CD1c-positive myeloid dendritic cell (primary cell): Measurements from ENCODE around the gene DVL1.
"Not testable (repeated sequence)": the region's sequence is repeated elsewhere in the genome, so short reads cannot be mapped to it uniquely, and the experiment has no call there.

ENCODE experiments used
- DNase-seq: peaks from one replicate; pipeline ENCODE4 v3.0.0-alpha.2; 2016; ENCODE audit errors: extremely low spot score

Gene DVL1

DNA sequence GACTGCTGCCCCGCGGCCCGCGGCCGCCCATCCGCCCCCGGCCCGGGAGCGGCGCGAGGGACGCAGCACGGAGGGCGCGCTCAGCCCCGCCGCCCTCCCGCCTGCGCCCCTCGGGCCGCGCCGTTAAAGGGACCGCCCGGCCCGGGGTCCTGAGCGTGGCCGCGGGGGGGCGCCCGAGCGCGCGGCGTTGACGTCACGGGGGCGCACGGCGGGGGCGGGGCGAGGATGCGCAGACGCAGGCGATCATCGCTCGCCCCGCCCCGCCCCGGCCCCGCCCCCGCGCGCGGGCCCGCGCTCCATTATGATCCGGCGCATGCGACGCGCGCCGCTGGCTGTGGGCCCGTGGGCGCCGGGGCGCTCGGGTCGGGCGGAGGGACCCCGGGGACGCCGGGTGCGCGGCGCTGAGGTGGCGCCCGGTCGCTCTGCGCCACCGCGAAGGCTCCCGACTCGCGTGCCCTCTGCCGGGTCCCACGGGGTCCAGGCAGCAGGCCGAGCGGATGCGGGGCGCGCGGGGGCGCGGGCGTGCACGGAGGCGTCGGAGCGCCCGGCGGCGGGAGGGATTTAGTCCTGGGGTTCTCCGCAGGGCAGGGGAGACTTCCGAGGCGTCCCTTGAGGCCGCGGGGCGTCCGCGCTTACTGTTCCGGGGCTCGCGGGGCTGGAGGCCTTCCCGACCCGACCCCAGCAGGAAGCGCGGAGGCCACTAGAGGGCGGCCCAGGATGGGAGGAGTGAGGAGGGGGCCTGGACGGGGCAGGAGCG is at the start of gene DVL1:
Gene DVL1, minus strand, starts transcription at position 163 of the 757 bp plus-strand sequence. CDS start 353 bp downstream, outside the sequence.
- DNase-seq: peak; percentile 86

DNA sequence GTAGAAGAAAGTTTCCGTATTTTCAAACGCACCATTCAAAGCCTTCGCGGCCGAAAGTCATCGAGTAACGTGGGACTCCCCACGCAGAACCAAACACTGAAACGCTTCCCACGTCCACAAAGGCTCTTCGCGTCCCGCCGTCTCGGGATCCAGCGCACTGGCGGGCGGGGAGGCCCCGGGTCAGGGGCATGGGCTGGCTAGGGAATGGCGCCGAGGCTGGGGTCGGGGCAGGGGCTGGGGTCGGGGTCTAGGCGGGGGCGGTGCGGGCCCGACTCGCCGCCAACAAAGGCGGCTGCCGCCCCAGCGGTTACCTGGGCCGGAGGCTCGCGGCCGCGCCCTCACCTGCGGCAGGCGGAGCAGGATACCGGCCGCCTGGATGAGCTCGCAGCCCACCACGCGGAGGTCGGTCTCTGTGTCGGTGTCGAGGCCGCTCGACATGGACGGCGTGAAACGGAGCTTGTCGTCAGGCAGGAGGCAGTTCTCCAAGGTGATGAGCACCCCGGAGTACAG is 49.5 kb upstream of the DVL1 start:
- DNase-seq: peak; percentile 27

DNA sequence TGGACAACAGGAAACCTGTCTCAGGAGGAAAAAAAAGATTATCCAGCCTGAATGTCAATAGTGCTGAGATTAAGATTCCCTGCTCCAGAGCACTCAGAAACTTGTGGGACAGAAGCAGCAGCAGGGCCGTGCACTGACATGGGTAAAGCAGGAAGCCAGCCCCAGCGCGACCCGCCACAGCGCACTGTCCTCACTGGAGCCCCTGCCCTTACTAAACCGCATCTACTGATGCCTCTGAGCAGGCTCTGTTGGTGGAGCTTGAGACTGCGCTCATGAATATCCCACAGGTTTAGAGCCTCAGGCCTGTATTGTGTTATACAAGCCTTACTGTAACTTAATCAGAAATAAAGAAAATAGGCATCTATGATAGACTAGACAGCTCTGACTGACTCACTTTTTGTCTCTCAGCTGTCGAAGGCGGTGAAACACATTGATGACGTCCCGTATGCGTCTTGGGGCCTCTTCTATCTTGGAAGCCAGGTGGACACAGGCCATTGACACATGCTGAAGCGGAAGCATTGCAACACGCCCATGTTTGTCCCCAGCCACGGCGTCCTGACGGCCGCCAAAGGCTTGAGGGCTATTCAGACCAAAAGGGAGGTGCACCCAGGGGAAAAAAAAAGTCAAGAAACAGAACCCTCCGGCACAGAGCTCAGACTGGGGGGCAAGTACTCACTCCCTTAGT is 48.8 kb upstream of the DVL1 start:
- DNase-seq: peak; percentile 1

DNA sequence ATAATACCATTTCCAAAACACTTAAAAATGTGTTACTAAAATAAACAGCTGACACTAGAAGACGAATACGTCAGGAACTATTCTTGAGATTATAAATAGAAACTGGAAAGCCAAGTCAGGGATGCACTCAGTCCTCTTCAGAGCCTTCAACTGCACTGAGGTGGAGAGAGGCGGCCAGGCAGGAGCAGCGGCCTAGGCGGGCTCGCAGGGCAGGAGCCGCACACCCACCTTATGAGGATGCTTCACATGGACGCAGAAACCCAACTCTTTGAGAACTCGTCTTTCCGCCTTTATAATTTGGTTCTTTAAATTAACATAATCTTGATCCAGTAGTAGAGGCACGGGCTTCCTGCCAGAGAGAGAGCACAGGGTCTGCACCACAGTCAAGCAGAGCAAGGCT is 45.9 kb upstream of the DVL1 start:
- DNase-seq: no peak

DNA sequence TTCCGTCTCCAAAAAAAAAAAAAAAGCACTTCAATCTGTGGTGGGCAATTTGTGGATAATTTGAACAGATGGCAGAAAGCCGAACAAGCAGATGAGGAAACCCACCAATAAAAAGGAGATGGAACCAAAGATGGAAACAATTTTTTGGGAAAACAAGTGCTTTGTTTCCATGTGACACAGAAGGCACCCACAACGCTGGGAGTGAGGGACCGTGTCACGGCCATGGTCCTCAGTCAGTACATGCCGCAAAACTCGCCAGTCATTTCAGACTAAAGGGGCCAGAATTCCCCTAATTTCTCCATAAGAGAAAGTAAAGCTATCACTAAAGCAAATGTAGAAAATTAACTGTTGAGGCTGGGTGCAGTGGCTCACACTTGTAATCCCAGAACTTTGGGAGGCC is 44.9 kb upstream of the DVL1 start:
- no peak for DNase-seq

DNA sequence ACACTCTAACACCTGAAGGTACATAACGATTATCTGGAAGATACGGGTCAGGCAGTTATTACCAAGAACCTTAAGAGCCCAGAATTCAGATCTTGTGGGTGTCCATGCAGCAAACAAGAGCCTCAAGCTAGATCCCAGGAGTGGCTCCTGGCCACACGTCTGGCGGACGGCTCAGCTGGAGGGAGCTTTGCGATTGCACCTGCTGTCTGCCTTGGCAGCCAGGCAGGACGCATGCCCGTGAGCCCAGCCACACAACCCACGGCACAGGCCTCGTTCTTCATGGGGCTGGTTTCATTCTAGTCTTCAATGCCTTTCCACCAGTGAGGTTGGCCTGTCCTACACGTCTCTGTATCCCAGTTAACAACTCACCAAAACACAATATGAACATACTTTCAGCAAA is 44.2 kb upstream of the DVL1 start:
- DNase-seq: no peak

DNA sequence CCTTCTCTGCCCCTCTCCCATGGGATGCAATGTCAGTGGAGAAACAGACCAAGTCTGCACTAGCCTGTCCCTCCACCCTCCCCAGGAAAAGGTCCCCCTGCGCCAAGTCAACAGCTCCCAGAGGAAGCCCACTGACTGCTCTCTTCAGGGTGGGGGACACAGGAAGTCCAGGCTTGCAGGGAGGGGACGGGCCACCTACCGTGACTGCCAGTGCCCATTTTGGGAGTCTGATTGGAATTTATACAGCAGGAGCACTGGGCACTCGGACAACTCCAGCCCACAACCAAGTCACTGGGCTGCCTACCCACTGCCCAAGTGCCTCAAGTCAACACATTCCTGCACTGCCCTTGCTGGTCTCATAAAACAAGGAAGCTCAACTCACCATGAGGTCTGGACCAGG is 43.8 kb upstream of the DVL1 start:
- no peak for DNase-seq

DNA sequence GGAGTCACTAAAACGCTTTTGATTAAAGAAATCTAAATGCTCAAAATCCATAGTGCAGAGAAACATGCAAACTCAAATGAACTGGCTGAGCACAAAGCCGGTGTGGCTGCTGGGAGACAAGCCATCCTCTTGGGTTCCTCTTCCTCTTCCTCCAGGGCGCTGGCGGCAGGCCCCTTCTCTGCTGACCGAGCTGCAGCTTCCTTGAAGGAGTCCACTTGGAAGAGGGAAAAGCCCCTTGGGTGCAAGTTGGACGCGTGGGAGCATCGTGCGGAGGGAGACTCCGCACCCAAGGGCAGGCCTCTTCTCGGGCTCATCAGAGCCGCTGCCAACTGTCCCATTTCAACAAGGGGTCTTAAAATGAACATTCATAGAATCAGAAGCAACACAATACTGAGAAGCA is 42.0 kb upstream of the DVL1 start:
- DNase-seq: no peak

DNA sequence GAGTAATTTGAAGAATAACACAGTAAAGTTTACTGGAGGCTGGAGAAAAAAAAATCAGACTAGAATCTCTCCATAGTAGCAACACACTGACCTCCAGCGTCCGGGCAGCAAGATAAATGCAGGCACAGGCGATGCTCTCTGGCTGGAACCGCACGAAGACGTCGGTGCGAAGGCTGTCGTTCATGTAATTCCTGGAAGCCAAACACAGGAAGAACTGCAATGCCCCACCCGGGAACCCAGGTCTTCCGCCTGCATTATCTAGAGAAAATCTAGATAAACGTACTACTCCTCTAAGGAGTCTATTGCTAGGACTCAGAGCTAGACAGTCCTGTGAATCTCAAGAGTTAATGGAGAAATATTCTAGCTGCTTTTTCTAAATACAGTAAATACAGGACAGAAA is 41.5 kb upstream of the DVL1 start:
- DNase-seq: no peak

DNA sequence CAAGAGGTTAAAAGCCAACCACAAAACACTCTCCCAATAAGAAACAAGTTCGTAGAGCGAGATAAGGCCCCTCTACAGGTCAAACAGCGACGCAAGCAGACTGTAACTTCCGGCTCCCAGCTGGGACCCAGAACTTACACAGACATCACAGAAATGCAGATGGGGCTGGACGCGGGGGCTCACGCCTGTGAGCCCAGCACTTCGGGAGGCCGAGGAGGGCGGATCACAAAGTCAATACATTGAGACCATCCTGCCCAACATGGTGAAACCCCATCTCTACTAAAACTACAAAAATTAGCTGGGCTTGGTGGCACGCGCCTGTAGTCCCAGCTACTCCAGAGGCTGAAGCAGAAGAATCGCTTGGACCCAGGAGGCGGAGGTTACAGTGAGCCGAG is 38.9 kb upstream of the DVL1 start:
- no peak for DNase-seq

DNA sequence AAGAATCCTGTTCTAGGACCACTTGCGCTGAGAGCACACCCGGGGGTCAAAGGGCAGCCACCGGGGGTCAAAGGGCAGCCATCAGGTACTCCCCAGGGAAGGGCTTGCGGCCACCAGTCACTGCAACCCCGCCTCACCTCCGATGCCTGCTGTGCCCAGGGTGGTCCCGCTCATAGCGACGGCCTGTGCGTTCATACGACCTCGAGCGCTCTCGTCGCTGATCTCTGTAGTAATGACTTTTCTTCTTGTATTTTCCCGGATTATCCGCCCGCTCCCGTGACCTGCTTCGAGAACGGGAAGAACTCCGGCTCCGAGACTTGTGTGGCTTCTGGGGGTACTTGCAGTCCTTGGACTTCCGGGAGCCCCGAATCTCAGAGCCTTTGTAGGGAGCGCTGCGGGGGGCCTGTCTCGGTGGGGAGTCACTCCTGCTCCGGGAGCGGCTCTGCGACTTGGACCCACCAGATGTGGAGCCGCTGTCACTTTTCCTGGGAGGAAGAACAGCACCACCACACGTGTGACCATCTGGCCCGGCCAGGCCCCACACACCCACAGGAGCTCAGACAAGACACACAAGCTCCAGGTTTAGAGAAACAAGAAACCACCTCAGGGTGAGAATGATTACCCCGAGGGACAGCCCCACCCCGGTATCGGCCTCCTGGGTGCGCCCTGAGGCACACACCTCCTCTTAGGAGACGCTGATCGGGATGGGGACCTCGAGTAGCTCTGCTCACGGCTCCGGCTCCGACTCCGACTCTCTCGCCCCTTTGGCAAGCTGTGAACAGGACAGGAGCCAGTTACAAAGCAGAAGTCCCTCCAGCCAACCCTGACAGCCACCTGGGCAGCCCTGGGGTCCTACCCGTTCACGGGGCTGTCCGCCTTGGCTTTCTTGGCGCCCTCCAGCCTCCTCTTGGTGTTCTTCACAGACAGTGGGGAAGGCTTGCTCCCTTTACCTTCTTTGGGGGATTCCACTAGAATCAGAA is 38.2 kb upstream of the DVL1 start:
- no peak for DNase-seq

DNA sequence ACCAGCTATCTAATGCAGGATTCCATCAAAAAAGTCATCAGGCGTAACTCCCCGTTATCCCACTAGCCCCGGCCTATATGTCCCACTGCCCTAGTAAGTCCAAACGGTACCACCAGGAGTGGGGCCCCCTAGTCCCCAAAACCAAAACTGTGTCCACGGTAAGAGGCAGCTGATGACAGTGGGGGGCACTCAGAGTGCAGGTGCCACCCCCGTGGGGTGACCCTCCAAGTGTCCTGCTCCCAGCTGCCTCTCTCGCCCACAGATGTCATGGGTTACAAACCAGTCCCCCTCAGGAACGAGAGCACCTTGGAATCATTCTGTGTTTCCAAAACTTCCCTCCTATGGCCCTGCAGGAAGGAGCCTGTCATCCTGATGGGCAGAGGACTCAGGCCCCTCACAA is 36.7 kb upstream of the DVL1 start:
- no peak for DNase-seq

DNA sequence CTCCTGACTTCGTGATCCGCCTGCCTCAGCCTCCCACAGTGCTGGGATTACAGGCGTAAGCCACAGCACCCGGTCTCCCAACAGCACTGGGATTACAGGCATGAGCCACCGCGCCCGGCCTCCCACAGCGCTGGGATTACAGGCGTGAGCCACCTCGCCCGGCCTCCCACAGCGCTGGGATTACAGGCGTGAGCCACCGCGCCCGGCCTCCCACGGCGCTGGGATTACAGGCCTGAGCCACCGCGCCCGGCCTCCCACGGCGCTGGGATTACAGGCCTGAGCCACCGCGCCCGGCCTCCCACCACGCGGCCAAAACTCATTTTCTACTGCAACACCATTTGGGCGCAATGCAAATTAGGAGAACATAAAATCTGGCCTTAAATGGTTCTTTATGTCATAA is 36.1 kb upstream of the DVL1 start:
- DNase-seq: not testable (repeated sequence)

DNA sequence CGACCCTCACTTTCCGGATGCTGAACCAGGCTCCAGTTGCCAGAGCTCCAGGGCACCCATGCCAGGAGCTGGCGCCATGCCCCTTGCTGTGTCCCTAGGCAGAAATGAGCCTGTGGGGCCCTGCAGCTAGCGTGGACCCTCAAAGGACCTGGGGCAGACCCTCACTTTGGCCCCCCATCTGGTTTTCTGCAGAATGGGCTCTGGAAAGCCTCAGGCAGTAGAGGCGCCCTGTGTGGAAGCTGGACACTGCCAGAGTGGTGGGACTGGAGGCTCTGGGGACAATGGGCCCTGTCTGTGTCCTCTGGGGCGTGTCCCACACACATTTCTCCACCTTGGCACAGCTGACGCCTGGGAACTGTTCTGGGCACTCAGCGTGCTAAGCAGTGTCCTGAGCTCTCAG is 32.1 kb upstream of the DVL1 start:
- DNase-seq: no peak

DNA sequence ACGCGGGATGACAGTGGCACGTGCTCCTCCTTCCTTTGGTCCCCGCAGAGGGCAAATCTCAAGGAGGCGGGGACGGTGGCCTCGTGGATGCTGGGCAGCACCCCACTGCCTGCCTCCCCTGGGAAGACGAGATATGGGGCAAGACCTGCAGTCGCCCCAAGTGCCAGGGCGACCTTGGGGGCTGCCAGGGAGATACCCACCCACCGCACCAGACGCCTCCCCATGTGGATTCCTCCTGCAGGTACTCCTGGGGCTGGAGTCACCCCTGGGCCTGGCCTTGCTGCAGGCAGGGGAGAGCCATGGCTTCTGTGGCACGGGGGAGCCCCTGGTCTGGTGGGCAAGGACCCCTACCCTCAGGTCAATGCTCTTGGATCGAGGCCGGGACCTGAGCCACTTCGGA is 31.6 kb upstream of the DVL1 start:
- DNase-seq: no peak

DNA sequence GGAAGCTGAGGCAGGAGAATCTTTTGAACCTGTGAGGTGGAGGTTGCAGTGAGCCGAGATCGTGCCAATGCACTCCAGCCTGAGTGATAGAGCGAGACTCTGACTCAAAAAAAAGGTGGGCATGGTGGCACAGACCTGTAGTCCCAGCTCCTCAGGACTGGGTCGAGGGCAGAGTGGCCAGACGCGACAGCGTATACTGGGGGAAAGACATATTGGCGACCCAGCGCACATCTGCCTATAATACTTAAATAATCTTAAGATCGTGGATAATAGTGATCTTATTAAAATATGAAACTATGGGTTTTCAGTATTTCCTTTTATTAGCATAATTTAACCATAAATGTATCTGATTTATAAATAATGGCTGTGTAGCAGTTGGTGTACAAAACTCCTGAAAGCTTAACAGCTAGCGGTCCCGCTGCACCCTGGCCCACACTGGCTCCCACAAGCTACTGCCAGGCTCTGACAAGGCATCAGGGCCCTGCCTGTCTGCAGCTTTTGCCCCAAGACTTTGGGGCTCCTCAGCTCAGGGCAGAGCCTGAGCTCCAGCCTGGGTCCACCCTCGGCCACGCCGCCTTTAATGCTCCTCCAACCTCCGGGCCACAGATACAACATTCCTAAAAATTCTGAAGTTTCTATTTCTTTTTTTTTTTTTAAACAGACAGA is 28.5 kb upstream of the DVL1 start:
- no peak for DNase-seq

DNA sequence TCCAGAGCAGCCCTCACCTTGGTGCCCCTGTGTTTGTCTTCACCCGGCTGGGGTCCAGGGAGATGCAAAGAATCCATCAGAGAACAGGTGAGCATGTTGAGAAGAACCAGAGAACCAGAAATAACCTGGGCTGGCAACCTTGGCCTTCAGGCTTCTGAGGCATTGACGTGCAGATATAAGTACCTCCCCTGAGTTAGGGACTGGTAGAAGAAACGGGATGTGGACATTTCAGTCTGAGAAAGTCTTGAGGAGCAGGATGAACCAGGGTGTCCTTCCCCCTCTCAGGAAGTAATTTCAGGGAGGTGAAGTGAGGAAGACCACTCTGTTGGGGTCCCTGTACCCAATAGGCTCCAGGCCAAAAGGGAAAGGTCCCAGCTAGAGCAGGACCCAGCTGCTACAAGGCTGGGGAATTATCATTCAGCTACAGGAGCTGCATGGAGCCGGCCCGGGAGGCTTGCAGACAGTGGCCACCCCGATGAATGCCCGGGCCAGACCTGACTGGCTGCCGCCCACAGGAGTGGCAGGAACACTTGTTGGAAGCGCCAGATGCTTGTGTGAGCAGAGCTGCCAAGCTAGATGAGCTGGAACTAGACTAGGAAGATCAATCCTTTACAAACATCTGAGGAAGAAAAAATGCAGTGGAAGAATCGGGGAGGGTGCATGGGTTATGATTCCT is 27.5 kb upstream of the DVL1 start:
- DNase-seq: no peak

DNA sequence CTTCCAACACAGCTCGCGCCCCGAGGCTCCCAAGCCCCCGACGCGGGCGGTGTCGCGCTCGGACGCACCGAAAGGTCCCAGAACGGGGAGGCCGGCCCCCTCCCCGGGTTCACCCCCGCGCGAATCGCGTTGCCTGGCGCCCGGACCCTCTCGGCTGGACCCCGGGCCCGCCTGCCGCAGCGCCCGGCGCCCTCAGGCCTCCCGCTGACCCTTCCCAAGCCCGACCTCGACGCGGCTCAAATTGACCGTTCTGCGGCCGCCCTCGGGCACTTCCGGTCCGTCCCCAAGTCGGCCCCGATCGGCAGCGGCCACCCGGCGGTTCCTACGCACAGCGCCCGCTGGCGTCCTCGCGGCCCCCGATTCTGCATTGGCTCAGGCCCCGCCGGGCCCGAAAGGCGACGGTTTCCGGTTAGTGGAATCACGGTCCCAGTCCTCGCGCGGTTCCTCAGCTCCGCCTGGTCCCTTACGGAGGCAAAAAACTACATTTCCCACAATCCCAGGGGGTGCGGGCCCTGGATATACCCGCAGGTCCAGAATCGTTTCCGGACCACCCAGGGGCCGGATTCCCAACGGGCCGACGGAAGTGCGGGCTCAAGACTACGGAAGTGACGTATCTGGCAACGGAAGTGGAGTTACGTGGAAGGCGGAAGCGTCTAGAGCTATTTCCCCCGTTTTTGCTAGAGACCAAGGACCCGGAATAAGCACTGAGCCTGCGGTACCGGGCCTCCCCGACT is 25.9 kb upstream of the DVL1 start, which contains the start of gene AURKAIP1:
Gene AURKAIP1, minus strand, starts transcription at position 279 of the 734 bp plus-strand sequence. CDS start 451 bp downstream, outside the sequence.
- peak; percentile 100 for DNase-seq

DNA sequence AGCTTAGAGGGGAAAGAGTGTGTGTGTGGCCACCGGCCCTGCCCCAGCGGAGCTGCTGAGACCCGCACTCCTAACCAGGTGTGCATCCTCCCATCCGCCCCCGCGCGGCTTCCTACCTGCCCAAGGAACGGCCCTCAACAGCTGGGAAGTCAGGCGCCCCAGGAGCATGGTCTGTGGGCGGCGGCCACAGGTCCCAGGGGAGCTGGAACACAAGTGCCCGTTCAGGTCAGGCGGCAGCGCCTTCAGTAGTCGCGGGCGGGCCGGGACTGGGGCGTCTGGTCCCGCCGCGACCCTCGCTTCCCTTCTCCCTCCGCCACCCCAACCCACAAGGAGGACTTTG is 25.3 kb upstream of the DVL1 start:
- no peak for DNase-seq
